ENCODE data around the gene MYL6B. TPM values are rescaled to one million over a fixed set of nuclear protein-coding genes. Genes with fewer than 3 reads are reported as not detected.

MYL6B gene
- total RNA-seq, 4 donors from 2014 or later = 26.3 to 51.0 (median 37.8) TPM

DNA sequence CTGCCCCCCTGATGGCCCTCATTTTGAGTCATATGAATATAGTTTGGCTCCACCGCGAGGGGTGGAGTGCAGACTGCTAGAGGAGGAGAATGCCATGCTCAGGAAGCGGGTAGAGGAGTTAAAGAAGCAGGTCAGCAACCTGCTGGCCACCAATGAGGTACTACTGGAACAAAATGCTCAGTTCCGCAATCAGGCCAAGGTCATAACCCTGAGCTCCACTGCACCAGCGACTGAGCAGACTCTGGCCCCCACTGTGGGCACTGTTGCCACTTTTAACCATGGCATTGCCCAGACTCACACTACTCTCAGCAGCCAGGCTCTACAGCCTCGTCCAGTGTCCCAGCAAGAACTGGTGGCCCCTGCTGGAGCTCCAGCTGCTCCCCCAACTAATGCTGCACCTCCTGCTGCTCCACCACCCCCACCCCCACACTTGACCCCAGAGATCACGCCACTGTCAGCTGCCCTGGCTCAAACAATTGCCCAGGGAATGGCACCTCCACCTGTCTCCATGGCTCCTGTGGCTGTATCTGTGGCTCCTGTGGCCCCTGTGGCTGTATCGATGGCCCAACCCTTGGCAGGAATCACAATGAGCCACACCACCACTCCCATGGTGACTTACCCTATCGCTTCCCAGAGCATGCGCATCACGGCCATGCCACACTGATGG is 31.1 kb upstream of the MYL6B start:
- Histone ChIP-seq H3K9me3 (no peaks in the 10 kb centered on the region), H3K4me3 (no peak overlapping the region), H3K27ac (no peak overlapping the region), H3K4me1 (peaks cover 22 to 54% (median 28%) of the 10 kb centered on the region in 3 donors), H3K27me3 (no peaks in the 10 kb centered on the region), H3K36me3 (peaks cover 4 to 20% (median 12%) of the 10 kb centered on the region in 3 donors)
- TF ChIP-seq POLR2A (IDR thresholded peaks at IDR 0.05) = no peak
- TF ChIP-seq, protein P1, sequence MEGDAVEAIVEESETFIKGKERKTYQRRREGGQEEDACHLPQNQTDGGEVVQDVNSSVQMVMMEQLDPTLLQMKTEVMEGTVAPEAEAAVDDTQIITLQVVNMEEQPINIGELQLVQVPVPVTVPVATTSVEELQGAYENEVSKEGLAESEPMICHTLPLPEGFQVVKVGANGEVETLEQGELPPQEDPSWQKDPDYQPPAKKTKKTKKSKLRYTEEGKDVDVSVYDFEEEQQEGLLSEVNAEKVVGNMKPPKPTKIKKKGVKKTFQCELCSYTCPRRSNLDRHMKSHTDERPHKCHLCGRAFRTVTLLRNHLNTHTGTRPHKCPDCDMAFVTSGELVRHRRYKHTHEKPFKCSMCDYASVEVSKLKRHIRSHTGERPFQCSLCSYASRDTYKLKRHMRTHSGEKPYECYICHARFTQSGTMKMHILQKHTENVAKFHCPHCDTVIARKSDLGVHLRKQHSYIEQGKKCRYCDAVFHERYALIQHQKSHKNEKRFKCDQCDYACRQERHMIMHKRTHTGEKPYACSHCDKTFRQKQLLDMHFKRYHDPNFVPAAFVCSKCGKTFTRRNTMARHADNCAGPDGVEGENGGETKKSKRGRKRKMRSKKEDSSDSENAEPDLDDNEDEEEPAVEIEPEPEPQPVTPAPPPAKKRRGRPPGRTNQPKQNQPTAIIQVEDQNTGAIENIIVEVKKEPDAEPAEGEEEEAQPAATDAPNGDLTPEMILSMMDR (IDR thresholded peaks at IDR 0.05) = no peak
- DNase-seq = no peak
- WGBS, 2 donors = 89 to 97% methylated on average over 4 to 11 of the region's 11 CpGs
- intact Hi-C loops (cut with DNase I) = no loop called here

- Histone ChIP-seq H3K27ac (peak overlapping the region in 1 of 4 donors; percentile 49), H3K4me3 (no peak overlapping the region), H3K9me3 (no peaks in the 10 kb centered on the region), H3K4me1 (peaks cover 34 to 64% (median 39%) of the 10 kb centered on the region in 3 donors), H3K36me3 (peaks cover 4 to 19% (median 12%) of the 10 kb centered on the region in 3 donors), H3K27me3 (no peaks in the 10 kb centered on the region)
- DNase-seq = no peak
- TF ChIP-seq, protein P1 (IDR thresholded peaks at IDR 0.05) = no peak
- TF ChIP-seq POLR2A (IDR thresholded peaks at IDR 0.05) = no peak
- WGBS, 2 donors = 80 to 97% methylated on average over 2 of the region's 2 CpGs
- intact Hi-C loops (cut with DNase I) = no loop called here
Observed at GRCh38 chr12:56122637-56123036, 29.8 kb upstream of the MYL6B start.

DNA sequence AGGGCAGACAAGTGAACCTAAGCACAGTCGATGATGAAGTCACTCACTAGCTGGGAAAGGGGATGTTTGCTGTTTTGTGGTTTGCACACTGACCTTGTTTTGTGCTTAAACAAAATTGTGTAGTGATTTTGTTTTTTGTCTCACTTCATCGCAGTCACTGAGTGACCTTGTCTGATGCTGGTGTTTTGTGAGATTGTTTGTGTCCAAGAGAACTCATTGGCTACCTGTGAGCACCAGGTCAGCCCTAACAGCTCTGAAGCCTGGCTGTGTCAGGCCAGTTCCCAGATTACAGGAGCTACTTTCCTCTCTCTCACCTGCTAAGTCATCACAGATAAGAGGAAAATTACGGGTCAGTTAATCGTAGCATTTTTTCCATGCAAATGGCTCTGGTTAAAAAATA is 28.3 kb upstream of the MYL6B start:
- Histone ChIP-seq H3K4me3 (no peak overlapping the region), H3K27me3 (no peaks in the 10 kb centered on the region), H3K9me3 (no peaks in the 10 kb centered on the region), H3K36me3 (peaks cover 4 to 16% (median 12%) of the 10 kb centered on the region in 3 donors), H3K27ac (no peak overlapping the region), H3K4me1 (peaks cover 32 to 62% (median 33%) of the 10 kb centered on the region in 3 donors)
- TF ChIP-seq, protein P1 (IDR thresholded peaks at IDR 0.05) = no peak
- TF ChIP-seq POLR2A (IDR thresholded peaks at IDR 0.05) = no peak
- intact Hi-C loops (cut with DNase I) = no loop called here
- no peak for DNase-seq
- WGBS, 2 donors = 74 to 87% methylated on average over 4 of the region's 4 CpGs

- Histone ChIP-seq H3K27me3 (no peaks in the 10 kb centered on the region), H3K4me3 (peak overlapping the region in 1 of 4 donors; percentile 94), H3K9me3 (no peaks in the 10 kb centered on the region), H3K27ac (peak overlapping the region; percentile 77 to 98 (median 92)), H3K4me1 (peaks cover 23 to 60% (median 30%) of the 10 kb centered on the region in 3 donors), H3K36me3 (peaks cover 5 to 19% (median 8%) of the 10 kb centered on the region in 3 donors)
- intact Hi-C loops (cut with DNase I) = loop anchor here (5.0 kb wide), 1 partner anchor 61 kb away; the partner anchor contains the start of gene SMARCC2
- TF ChIP-seq POLR2A (IDR thresholded peaks at IDR 0.05) = no peak
- TF ChIP-seq, protein P1 (IDR thresholded peaks at IDR 0.05) = no peak
- WGBS, 2 donors = 34 to 42% methylated on average over 3 of the region's 3 CpGs
- DNase-seq = no peak
Observed at GRCh38 chr12:56126732-56127239, 25.6 kb upstream of the MYL6B start.

DNA sequence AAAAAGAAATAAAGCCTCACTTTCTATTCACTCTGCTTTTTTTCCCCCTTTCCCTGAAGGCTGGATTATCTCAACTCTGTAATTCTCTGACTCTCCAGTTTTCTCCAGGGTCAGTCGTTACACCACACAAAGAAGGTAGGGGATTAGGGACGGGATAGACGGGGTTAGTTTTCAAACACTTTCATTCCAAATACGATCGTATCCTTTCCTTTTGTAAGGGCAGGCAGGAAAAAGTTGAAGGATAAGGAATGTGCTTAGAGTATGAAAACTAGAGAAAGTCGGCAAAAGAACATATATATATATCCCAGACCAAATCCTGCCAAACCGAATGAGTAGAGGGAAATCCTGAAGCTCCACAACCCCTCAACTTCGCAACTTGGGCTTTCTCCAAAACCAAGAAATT is 24.9 kb upstream of the MYL6B start:
- DNase-seq = no peak
- intact Hi-C loops (cut with DNase I) = loop anchor here (5.0 kb wide), 1 partner anchor 60 kb away; the partner anchor contains the start of gene SMARCC2
- Histone ChIP-seq H3K36me3 (peaks cover 10 to 25% (median 13%) of the 10 kb centered on the region in 3 donors), H3K27ac (peak overlapping the region; percentile 77 to 98 (median 92)), H3K4me3 (peak overlapping the region; percentile 15 to 97 (median 83)), H3K4me1 (peaks cover 23 to 60% (median 30%) of the 10 kb centered on the region in 3 donors), H3K27me3 (no peaks in the 10 kb centered on the region), H3K9me3 (no peaks in the 10 kb centered on the region)
- 1% methylated on average over 8 of the region's 8 CpGs for WGBS, 2 donors
- peak in 1 of 4 donors; percentile 38 for TF ChIP-seq POLR2A (IDR thresholded peaks at IDR 0.05)
- TF ChIP-seq, protein P1 (IDR thresholded peaks at IDR 0.05) = no peak
